Smooth muscle cell (in vitro differentiated cells): ENCODE measurements around the gene PRDX6. TPM values are rescaled to one million over a fixed set of nuclear protein-coding genes. Genes with fewer than 3 reads are reported as not detected.

ENCODE experiments used
- DNase-seq: peaks from one replicate; lab custom pipeline; 2025; ENCODE audit not compliant: unreplicated experiment; lab: John Stamatoyannopoulos, UW
- H2AFZ ChIP-seq: fragments of 200-600 bp; sonication (generic); 2 replicates; pipeline ENCODE4 v1.6.0; 2016; ENCODE audit warnings: antibody characterized with exemption, low read depth, mild to moderate bottlenecking
- H3F3A ChIP-seq: fragments of 200-600 bp; sonication (generic); 2 replicates; pipeline ENCODE4 v1.6.0; 2017; ENCODE audit warnings: antibody characterized with exemption, low read depth
- H3K27ac ChIP-seq: fragments of 200-600 bp; sonication (generic); 2 replicates; pipeline ENCODE4 v1.5.1; 2016; ENCODE audit warnings: low read depth, mild to moderate bottlenecking
- H3K27me3 ChIP-seq: fragments of 200-600 bp; sonication (generic); 2 replicates; pipeline ENCODE4 v1.6.1; 2016; ENCODE audit warnings: low read depth, mild to moderate bottlenecking
- H3K36me3 ChIP-seq: fragments of 200-600 bp; sonication (generic); 2 replicates; pipeline ENCODE4 v1.5.1; 2016; ENCODE audit warnings: low read depth
- H3K4me1 ChIP-seq: fragments of 200-600 bp; sonication (generic); 2 replicates; pipeline ENCODE4 v1.5.1; 2016; ENCODE audit warnings: low read depth
- H3K4me2 ChIP-seq: fragments of 200-600 bp; sonication (generic); 2 replicates; pipeline ENCODE4 v1.6.0; 2016; ENCODE audit warnings: mild to moderate bottlenecking
- H3K4me3 ChIP-seq: fragments of 200-600 bp; sonication (generic); 2 replicates; pipeline ENCODE4 v1.5.1; 2016; ENCODE audit warnings: mild to moderate bottlenecking
- H3K79me2 ChIP-seq: fragments of 200-600 bp; sonication (generic); 2 replicates; pipeline ENCODE4 v1.6.0; 2016; ENCODE audit warnings: low read depth, mild to moderate bottlenecking
- H3K9ac ChIP-seq: fragments of 200-600 bp; sonication (generic); 2 replicates; pipeline ENCODE4 v1.6.0; 2016; ENCODE audit warnings: low read depth
- H3K9me3 ChIP-seq: fragments of 200-600 bp; sonication (generic); replicated peaks from 2 replicates; pipeline ENCODE4 v1.5.1; 2016; ENCODE audit warnings: low read depth
- H4K20me1 ChIP-seq: fragments of 200-600 bp; sonication (generic); 2 replicates; pipeline ENCODE4 v1.6.0; 2016; ENCODE audit warnings: low read depth
- WGBS: methylation state at CpG from one replicate; pipeline ENCODE4 v1.1.7; 2016; ENCODE audit warnings: low lambda C conversion rate; 5-methylcytosine and 5-hydroxymethylcytosine counted together
- polyA plus RNA-seq: library from polyadenylated mRNA; unstranded; fragments of >200 nt; fragmentation: Nextera tagmentation; extraction: Ambion mirVana; gene quantifications from 2 replicates; pipeline ENCODE4 v1.2.1, GENCODE V29; 2016
- total RNA-seq: library from RNA; depleted of rRNA; stranded (reverse); fragments of >200 nt; gene quantifications from 2 replicates; pipeline ENCODE4 v1.2.3, GENCODE V29; 2014
- TF ChIP-seq, protein P1 (sequence below): fragments of 200-600 bp; sonication (generic); IDR thresholded peaks from 2 replicates; pipeline ENCODE4 v1.5.1; 2017; ENCODE audit warnings: borderline replicate concordance, mild to moderate bottlenecking, antibody characterized with exemption; ENCODE audit not compliant: insufficient read depth, poor library complexity, severe bottlenecking

PRDX6 gene
- total and polyA plus RNA-seq, 2 experiments from 2014 or later = 484 to 689 TPM

DNA sequence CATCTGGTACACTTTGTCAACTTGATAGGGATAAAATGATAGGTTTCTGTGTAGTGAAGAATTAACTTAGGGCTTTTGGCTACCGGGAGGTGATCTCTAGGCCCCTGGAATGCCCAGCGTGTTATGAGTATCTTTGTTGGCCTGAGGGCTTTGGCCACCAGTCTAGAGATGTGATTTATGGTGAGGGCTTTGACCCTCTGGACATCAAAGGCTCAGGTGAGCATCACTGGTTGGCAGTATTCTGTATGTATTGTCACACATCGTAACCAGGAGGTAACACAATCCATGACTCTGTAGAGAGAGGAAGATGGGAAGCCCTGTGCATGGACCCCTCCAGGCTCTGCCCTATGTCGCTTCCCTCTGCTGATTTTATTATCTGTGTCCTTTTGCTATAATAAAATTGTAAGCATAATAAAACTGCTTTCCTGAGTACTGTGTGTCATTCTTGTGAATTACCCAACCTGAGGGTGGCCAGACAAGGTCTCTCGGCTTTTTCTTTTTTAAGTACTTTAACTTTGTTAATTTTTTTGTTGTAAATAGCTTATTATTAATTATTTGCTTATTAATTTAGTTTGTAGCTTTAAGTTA lies 40.2 kb upstream of the PRDX6 start:
- 89% methylated on average over 5 of the region's 5 CpGs for WGBS
- H3K79me2 ChIP-seq = no peaks in the 10 kb centered on the region
- H3K9ac ChIP-seq = no peak overlapping the region
- H3K27me3 ChIP-seq = no peaks in the 10 kb centered on the region
- H3K27ac ChIP-seq = no peak overlapping the region
- TF ChIP-seq, protein P1, sequence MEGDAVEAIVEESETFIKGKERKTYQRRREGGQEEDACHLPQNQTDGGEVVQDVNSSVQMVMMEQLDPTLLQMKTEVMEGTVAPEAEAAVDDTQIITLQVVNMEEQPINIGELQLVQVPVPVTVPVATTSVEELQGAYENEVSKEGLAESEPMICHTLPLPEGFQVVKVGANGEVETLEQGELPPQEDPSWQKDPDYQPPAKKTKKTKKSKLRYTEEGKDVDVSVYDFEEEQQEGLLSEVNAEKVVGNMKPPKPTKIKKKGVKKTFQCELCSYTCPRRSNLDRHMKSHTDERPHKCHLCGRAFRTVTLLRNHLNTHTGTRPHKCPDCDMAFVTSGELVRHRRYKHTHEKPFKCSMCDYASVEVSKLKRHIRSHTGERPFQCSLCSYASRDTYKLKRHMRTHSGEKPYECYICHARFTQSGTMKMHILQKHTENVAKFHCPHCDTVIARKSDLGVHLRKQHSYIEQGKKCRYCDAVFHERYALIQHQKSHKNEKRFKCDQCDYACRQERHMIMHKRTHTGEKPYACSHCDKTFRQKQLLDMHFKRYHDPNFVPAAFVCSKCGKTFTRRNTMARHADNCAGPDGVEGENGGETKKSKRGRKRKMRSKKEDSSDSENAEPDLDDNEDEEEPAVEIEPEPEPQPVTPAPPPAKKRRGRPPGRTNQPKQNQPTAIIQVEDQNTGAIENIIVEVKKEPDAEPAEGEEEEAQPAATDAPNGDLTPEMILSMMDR = no peak
- H3K36me3 ChIP-seq = no peaks in the 10 kb centered on the region
- no peak overlapping the region for H3K4me2 ChIP-seq
- H3K9me3 ChIP-seq = no peaks in the 10 kb centered on the region
- DNase-seq = no peak
- H3K4me3 ChIP-seq = no peak overlapping the region
- H3K4me1 ChIP-seq = no peaks in the 10 kb centered on the region
- no peak overlapping the region for H2AFZ ChIP-seq
- H3F3A ChIP-seq = no peaks in the 10 kb centered on the region
- H4K20me1 ChIP-seq = no peaks in the 10 kb centered on the region

DNA sequence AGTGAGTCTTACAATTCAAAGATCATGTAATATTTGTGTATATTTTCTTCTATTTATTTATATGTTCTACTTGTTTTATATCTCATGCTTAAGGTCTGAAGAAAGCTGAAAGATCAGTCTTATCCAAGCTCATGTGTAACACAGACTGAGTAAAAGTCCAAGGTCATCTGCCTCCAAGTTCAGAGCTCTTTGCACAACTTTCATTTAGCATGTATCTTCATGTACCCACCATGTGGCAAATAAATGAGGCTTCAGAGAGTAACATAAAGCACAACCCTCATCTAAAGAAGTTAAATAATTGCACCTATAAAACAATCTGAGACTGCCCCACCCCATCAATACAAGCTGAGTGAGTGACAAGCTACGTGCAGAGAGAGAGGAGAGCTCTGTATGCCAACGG lies 38.5 kb upstream of the PRDX6 start:
- no peak for DNase-seq
- 71% methylated on average over 2 of the region's 2 CpGs for WGBS

DNA sequence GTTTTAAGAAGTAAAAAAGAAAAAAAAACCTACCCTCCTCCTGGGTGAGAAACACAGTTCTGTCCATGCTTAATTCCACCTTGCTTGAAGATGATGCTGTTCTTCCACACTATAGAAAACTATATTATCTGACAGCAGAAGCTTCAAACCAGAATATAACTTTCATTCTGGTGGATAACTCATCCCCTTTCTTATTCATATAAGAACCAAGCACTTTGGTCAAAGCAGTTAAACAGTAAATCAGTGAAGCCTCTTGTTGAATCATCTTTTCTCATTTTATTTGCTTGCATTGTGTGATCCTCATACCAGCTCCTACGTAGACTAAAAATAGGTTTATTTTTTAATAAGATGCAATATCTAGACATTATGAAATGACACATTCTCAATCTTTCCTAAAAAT lies 36.7 kb upstream of the PRDX6 start:
- TF ChIP-seq, protein P1 = no peak
- H3K36me3 ChIP-seq = no peaks in the 10 kb centered on the region
- H3F3A ChIP-seq = no peaks in the 10 kb centered on the region
- no peak overlapping the region for H3K27ac ChIP-seq
- H3K9me3 ChIP-seq = no peaks in the 10 kb centered on the region
- no peak overlapping the region for H2AFZ ChIP-seq
- no peaks in the 10 kb centered on the region for H4K20me1 ChIP-seq
- H3K4me3 ChIP-seq = no peak overlapping the region
- H3K4me1 ChIP-seq = peaks cover 19% of the 10 kb centered on the region
- H3K4me2 ChIP-seq = no peak overlapping the region
- H3K9ac ChIP-seq = no peak overlapping the region
- no peaks in the 10 kb centered on the region for H3K27me3 ChIP-seq
- WGBS = 93% methylated on average over 1 of the region's 1 CpG
- H3K79me2 ChIP-seq = peaks cover 9% of the 10 kb centered on the region
- DNase-seq = no peak

More for the DNA sequence above, 38.5 kb upstream of the PRDX6 start:
- Histone ChIP-seq H2AFZ (no peak overlapping the region), H4K20me1 (no peaks in the 10 kb centered on the region), H3K9ac (no peak overlapping the region), H3K4me1 (peaks cover 2% of the 10 kb centered on the region), H3K36me3 (no peaks in the 10 kb centered on the region), H3K79me2 (peaks cover 9% of the 10 kb centered on the region), H3K27me3 (no peaks in the 10 kb centered on the region), H3K4me3 (no peak overlapping the region), H3K9me3 (no peaks in the 10 kb centered on the region), H3K27ac (no peak overlapping the region), H3F3A (no peaks in the 10 kb centered on the region), H3K4me2 (no peak overlapping the region)
- TF ChIP-seq, protein P1 = no peak

DNA sequence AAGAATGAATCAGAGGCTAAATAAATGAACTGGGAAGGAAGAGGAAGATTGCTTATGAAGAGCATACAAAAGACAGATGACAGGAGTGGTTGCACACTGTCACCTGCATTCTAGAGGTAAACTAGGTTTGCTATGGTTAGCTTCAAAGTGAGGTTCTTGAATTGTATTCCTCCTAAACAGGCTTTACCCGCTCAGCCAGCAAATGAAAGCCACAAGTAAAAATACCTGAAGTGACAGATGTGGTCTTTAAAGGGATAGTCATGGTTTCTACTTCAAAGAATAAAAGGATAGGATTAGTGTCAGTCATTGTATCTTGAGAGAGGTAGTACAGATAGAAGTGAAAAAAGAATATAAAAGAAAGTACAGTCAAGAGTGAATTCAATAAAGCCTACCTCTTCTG lies 32.4 kb upstream of the PRDX6 start:
- 46% methylated on average over 1 of the region's 1 CpG for WGBS

More for the DNA sequence above, 32.4 kb upstream of the PRDX6 start:
- Histone ChIP-seq H3K27ac (peak overlapping the region; percentile 50), H3K4me2 (peak overlapping the region; percentile 66), H3K36me3 (no peaks in the 10 kb centered on the region), H3K4me1 (peaks cover 28% of the 10 kb centered on the region), H3F3A (no peaks in the 10 kb centered on the region), H3K9ac (no peak overlapping the region), H3K9me3 (no peaks in the 10 kb centered on the region), H3K79me2 (peaks cover 17% of the 10 kb centered on the region), H2AFZ (no peak overlapping the region), H3K4me3 (no peak overlapping the region), H3K27me3 (no peaks in the 10 kb centered on the region), H4K20me1 (no peaks in the 10 kb centered on the region)
- DNase-seq = no peak
- TF ChIP-seq, protein P1 = no peak
